Stomach (tissue), 9 donors: ENCODE measurements around the gene PCDH20. TPM values are rescaled to one million over a fixed set of nuclear protein-coding genes. Genes with fewer than 3 reads are reported as not detected.

ENCODE experiments used
- DNase-seq, 2 donors: peaks; one replicate each; pipeline versions ENCODE4 v3.0.0 to v3.0.0-alpha.2; 2013 to 2019
- H3K27ac ChIP-seq, 5 donors: fragments of 200-600 bp in 4 of 5; sonication (generic) in 4 of 5; one replicate each; pipeline ENCODE4 v1.5.1; 2013 to 2019; ENCODE audit warnings: mild to moderate bottlenecking in 1 of 5, moderate library complexity in 1 of 5
- H3K27me3 ChIP-seq, 3 donors: fragments of 200-600 bp; sonication (generic); one replicate each; pipeline ENCODE4 v1.5.1; 2017 to 2019; ENCODE audit warnings: mixed run types in 1 of 3
- H3K36me3 ChIP-seq, 4 donors: fragments of 200-600 bp; sonication (generic); 1 replicate in 3 of 4; 2 replicates in 1 of 4; pipeline ENCODE4 v1.5.1; 2016 to 2019
- H3K4me1 ChIP-seq, 4 donors: fragments of 200-600 bp; sonication (generic); one replicate each; pipeline ENCODE4 v1.5.1; 2016 to 2019
- H3K4me3 ChIP-seq, 4 donors: fragments of 200-600 bp; sonication (generic) in 3 of 4; one replicate each; pipeline ENCODE4 v1.5.1; 2016 to 2019; ENCODE audit warnings: mild to moderate bottlenecking in 1 of 4
- H3K9me3 ChIP-seq, 4 donors: fragments of 200-600 bp; sonication (generic); one replicate each; pipeline ENCODE4 v1.5.1; 2016 to 2019
- EP300 ChIP-seq: sonication (generic); formaldehyde crosslinking; IDR thresholded peaks from one replicate; pipeline ENCODE4 v1.6.1; 2017; ENCODE audit warnings: antibody characterized with exemption
- POLR2A ChIP-seq, 4 donors: fragments of 450-650 bp; IDR thresholded peaks; one replicate each; pipeline ENCODE4 v1.6.1; 2016; ENCODE audit warnings: antibody characterized with exemption in 4 of 4, control low read depth in 2 of 4, mild to moderate bottlenecking in 1 of 4, moderate library complexity in 1 of 4
- POLR2AphosphoS5 ChIP-seq, 3 donors: sonication (generic); formaldehyde crosslinking; IDR thresholded peaks; one replicate each; pipeline ENCODE4 v1.6.1; 2016; ENCODE audit warnings: antibody characterized with exemption in 3 of 3
- WGBS, 5 donors: extraction: QIAGEN DNeasy Blood & Tissue Kit in 3 of 5; methylation state at CpG; one replicate each; pipeline versions ENCODE4 v1.1.5 to v1.1.7; 2013 to 2018; 5-methylcytosine and 5-hydroxymethylcytosine counted together
- intact Hi-C: fragments of 100-400 bp; cut with DNase I; formaldehyde crosslinking; loops from one replicate; pipeline ENCODE4 v1.15.1; 2023; ENCODE audit warnings: low total_unique reads
- polyA plus RNA-seq, 3 donors: library from polyadenylated mRNA; stranded (reverse); fragments of 200-250 nt; gene quantifications; one replicate each; pipeline ENCODE4 v1.2.3, GENCODE V29; 2013
- total RNA-seq, 5 donors: library from RNA; depleted of rRNA; stranded (reverse); fragments of >200 nt; gene quantifications; one replicate each; pipeline versions ENCODE4 v1.1.0 to v1.2.3, GENCODE V29; 2014 to 2016
- TF ChIP-seq, protein P1 (sequence below), 7 experiments: fragments of 450-650 bp in 4 of 7; fragments of 200-600 bp in 3 of 7; sonication (generic) in 3 of 7; IDR thresholded peaks; one replicate each; pipeline ENCODE4 v1.5.1; 2016 to 2019; ENCODE audit warnings: antibody characterized with exemption in 7 of 7, control low read depth in 2 of 7, mild to moderate bottlenecking in 1 of 7
- donor health status: healthy with polysubstance abuse.
- donor health status: Bipolar disorder and iron deficiency.
- donor health status: healthy.

Gene PCDH20
- total and polyA plus RNA-seq, 8 donors, result 0.53 to 18.0 (median 1.5) TPM; not detected in 2

DNA sequence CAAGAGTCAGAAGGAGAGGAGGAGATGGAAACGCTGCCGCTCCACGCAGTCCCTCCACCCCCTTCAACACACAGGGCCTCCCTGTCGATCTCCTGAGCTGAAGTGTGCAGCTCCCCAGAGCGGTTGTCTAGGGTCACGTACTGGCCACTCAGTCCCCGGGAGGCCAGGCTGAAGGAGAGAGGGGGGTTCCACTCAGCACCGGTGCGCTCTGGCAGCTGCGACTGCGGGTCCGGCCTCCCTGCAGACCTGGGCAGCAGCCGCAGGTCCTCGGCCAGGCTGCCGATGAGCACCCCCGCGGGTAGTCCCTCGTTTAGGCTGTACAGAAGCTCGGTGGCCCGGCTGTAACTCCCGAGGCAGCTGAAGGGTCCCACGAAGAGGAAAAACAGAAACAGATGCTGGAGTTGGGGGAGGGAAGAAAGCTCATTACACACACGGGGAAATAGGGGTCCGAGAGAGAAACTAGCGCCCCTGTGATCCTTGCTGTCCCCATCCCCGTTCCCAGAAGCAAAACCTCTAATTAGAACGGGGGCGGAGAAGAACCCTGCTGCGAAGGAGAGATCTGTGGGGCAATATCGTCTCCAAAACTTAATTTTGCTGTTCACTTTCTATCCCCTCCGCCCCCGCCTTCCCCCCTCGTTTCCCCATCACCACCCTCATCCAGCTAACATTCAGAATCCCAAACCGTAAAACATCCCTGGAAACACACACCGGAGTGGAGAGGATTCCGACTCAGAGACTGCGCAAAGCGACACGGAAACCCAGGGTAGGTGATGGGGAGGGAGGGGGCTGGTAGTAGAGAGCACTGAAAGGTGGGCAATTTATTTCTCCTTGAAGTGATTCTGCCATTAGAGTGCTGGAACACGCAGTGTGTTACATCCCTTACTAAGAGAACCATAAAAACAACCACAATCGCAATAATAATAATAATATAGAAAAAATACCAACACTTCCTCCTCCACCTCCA is 1.8 kb downstream of the PCDH20 start:
- DNase-seq, result peak in 1 of 2 donors; percentile 46
- intact Hi-C loops, result no loop called here
- no peaks in the 10 kb centered on the region for H3K36me3 ChIP-seq
- no peak overlapping the region for H3K27ac ChIP-seq
- peaks cover 2 to 35% (median 17%) of the 10 kb centered on the region in 3 donors for H3K27me3 ChIP-seq
- TF ChIP-seq, protein P1, sequence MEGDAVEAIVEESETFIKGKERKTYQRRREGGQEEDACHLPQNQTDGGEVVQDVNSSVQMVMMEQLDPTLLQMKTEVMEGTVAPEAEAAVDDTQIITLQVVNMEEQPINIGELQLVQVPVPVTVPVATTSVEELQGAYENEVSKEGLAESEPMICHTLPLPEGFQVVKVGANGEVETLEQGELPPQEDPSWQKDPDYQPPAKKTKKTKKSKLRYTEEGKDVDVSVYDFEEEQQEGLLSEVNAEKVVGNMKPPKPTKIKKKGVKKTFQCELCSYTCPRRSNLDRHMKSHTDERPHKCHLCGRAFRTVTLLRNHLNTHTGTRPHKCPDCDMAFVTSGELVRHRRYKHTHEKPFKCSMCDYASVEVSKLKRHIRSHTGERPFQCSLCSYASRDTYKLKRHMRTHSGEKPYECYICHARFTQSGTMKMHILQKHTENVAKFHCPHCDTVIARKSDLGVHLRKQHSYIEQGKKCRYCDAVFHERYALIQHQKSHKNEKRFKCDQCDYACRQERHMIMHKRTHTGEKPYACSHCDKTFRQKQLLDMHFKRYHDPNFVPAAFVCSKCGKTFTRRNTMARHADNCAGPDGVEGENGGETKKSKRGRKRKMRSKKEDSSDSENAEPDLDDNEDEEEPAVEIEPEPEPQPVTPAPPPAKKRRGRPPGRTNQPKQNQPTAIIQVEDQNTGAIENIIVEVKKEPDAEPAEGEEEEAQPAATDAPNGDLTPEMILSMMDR (IDR thresholded peaks at IDR 0.05), result no peak
- TF ChIP-seq EP300 (no peak), POLR2A (IDR thresholded peaks at IDR 0.05) (no peak), POLR2AphosphoS5 (IDR thresholded peaks at IDR 0.05) (no peak)
- H3K9me3 ChIP-seq, result no peaks in the 10 kb centered on the region
- H3K4me3 ChIP-seq, result peak overlapping the region; percentile 32 to 52 (median 44)
- peaks cover 0 to 40% (median 34%) of the 10 kb centered on the region in 4 donors for H3K4me1 ChIP-seq
- 4 to 10% (median 6%) methylated on average over 40 to 41 of the region's 41 CpGs for WGBS, 5 donors

DNA sequence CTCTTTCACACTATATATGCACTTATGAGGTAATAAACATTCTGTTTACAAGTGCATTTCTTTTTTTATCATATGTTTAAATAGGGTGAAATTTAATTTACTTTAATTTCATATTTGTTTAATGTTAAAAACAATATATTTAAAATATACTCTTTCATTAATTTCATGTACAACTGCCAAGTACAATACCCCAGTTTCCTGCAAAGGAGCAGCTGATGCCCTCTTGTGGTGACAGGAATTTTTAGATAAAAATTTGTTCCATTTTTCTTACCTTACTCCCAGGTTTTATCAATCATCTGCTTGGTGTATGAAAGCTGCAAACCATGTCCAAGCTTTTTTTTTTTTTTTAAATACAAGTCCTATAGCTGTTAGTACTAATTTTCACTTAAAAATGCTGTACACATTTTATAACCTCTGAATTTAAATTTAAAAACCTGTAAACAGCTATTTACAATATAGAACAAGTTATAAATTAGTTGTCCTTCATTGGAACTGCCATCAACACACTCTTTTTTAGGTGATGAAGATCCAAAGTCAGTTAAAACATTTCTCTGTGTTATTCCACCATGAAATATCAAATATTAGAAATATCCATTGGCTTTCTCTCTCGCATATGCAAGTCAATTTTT is 4.9 kb downstream of the PCDH20 start:
- TF ChIP-seq POLR2A (IDR thresholded peaks at IDR 0.05), result no peak
- TF ChIP-seq, protein P1 (IDR thresholded peaks at IDR 0.05), result peak in 3 of 7 experiments; percentile 11 to 22 (median 18)
- Histone ChIP-seq H3K27ac (no peak overlapping the region), H3K27me3 (peaks cover 2 to 35% (median 17%) of the 10 kb centered on the region in 3 donors), H3K4me3 (no peak overlapping the region), H3K9me3 (no peaks in the 10 kb centered on the region), H3K36me3 (no peaks in the 10 kb centered on the region), H3K4me1 (peaks cover 0 to 27% (median 25%) of the 10 kb centered on the region in 4 donors)
- intact Hi-C loops, result no loop called here
- DNase-seq, result peak in 1 of 2 donors; percentile 52
- WGBS, 5 donors, result 92 to 100% (median 97%) methylated on average over 1 of the region's 1 CpG

DNA sequence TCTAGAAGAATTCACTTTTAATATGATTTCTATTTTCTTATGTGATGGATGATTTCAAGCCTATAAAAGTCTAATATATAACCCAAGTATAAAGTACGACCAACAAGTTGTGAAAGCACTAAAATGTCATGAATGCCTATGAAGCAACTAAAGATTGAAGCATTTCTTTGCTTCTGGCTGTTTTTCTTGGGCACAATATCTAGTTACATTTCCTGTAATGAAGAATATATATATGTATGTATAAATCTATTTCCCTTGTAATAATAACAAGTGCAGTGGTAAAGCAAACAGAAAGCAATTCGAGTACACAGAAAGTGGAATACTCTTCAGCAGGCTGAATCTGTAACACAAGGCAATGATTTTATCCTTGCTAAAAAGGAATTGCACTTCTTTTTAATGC is 5.4 kb downstream of the PCDH20 start:
- no peak for DNase-seq
- Histone ChIP-seq H3K27ac (no peak overlapping the region), H3K9me3 (no peaks in the 10 kb centered on the region), H3K4me3 (no peak overlapping the region), H3K36me3 (no peaks in the 10 kb centered on the region), H3K27me3 (peaks cover 2 to 33% (median 17%) of the 10 kb centered on the region in 3 donors), H3K4me1 (peaks cover 0 to 22% (median 21%) of the 10 kb centered on the region in 4 donors)
- WGBS, 5 donors, result 33 to 50% (median 43%) methylated on average over 2 of the region's 2 CpGs
- no peak for TF ChIP-seq EP300
- no peak for TF ChIP-seq POLR2AphosphoS5 (IDR thresholded peaks at IDR 0.05)
- TF ChIP-seq POLR2A (IDR thresholded peaks at IDR 0.05), result no peak
- TF ChIP-seq, protein P1 (IDR thresholded peaks at IDR 0.05), result no peak
- intact Hi-C loops, result no loop called here

GRCh38 chr13:61408571-61408970 is 7.1 kb downstream of the PCDH20 start:
- intact Hi-C loops, result no loop called here
- no peak overlapping the region for H3K4me3 ChIP-seq
- H3K27ac ChIP-seq, result no peak overlapping the region
- no peaks in the 10 kb centered on the region for H3K36me3 ChIP-seq
- H3K27me3 ChIP-seq, result peaks cover 2 to 16% (median 6%) of the 10 kb centered on the region in 3 donors
- TF ChIP-seq POLR2AphosphoS5 (IDR thresholded peaks at IDR 0.05) (no peak), EP300 (no peak), POLR2A (IDR thresholded peaks at IDR 0.05) (no peak)
- TF ChIP-seq, protein P1 (IDR thresholded peaks at IDR 0.05), result no peak
- 0% methylated on average over 1 of the region's 1 CpG for WGBS, 5 donors
- no peak for DNase-seq
- peaks cover 0 to 5% (median 4%) of the 10 kb centered on the region in 4 donors for H3K4me1 ChIP-seq
- no peaks in the 10 kb centered on the region for H3K9me3 ChIP-seq
